B cell (primary cell): ENCODE data around the gene ZSWIM6.

Experiments
- CTCF ChIP-seq: fragments of 200-600 bp; IDR thresholded peaks from one replicate; pipeline ENCODE4 v1.8.0; 2022; ENCODE audit warnings: antibody characterized with exemption, mild to moderate bottlenecking
- EZH2 ChIP-seq: IDR thresholded peaks from 2 replicates; pipeline ENCODE4 v1.6.1; 2012; ENCODE audit warnings: borderline replicate concordance, low read depth, mild to moderate bottlenecking, moderate library complexity, low read length; ENCODE audit not compliant: insufficient read depth, poor library complexity, severe bottlenecking

- TF ChIP-seq CTCF (no peak), EZH2 (no peak)
These were observed 46.5 kb upstream of the ZSWIM6 start for GRCh38 chr5:61285531-61285930.
